BJ (cell line): ENCODE data around the gene PTK6. TPM values are rescaled to one million over a fixed set of nuclear protein-coding genes. Genes with fewer than 3 reads are reported as not detected.

ENCODE experiments used
- CTCF ChIA-PET: fragments of 350-600 bp; formaldehyde crosslinking; extraction: SDS; loops from one replicate; lab custom pipeline; 2021; ENCODE audit warnings: antibody characterized with exemption, inconsistent platforms; lab: Yijun Ruan, JAX
- POLR2A ChIA-PET: fragments of 300-600 bp; sonication (Branson Sonifier 250); formaldehyde crosslinking; extraction: SDS; loops from one replicate; lab custom pipeline; 2021; ENCODE audit warnings: antibody characterized with exemption; lab: Charles Lee
- DNase-seq: peaks from one replicate; pipeline ENCODE4 v3.0.0-alpha.2; 2011; ENCODE audit warnings: low read depth
- H3K27me3 ChIP-seq: 2 replicates; pipeline ENCODE4 v1.6.0; 2011; ENCODE audit warnings: low read length; ENCODE audit not compliant: control insufficient read depth, insufficient read depth
- H3K36me3 ChIP-seq: 2 replicates; pipeline ENCODE4 v1.5.1; 2011; ENCODE audit warnings: low read length; ENCODE audit not compliant: control insufficient read depth, insufficient read depth
- H3K4me3 ChIP-seq: 2 replicates; pipeline ENCODE4 v1.5.1; 2011; ENCODE audit warnings: low read depth, mild to moderate bottlenecking, control low read depth, low read length
- polyA plus RNA-seq: library from polyadenylated mRNA; depleted of rRNA; stranded (reverse); fragments of >200 nt; gene quantifications from 2 replicates; pipeline ENCODE4 v1.2.3, GENCODE V29; 2011
- TF ChIP-seq, protein P1 (sequence below): IDR thresholded peaks from 2 replicates; pipeline ENCODE4 v1.5.1; 2011; ENCODE audit warnings: low read depth, mild to moderate bottlenecking, control low read depth, inconsistent platforms, low read length, moderate library complexity; ENCODE audit not compliant: insufficient read depth

Gene PTK6
- polyA plus RNA-seq, 1 experiment, result 0.05 TPM

GRCh38 chr20:63532449-63532971 is 4.7 kb downstream of the PTK6 start:
- POLR2A ChIA-PET, result no interaction called here
- DNase-seq, result no peak

DNA sequence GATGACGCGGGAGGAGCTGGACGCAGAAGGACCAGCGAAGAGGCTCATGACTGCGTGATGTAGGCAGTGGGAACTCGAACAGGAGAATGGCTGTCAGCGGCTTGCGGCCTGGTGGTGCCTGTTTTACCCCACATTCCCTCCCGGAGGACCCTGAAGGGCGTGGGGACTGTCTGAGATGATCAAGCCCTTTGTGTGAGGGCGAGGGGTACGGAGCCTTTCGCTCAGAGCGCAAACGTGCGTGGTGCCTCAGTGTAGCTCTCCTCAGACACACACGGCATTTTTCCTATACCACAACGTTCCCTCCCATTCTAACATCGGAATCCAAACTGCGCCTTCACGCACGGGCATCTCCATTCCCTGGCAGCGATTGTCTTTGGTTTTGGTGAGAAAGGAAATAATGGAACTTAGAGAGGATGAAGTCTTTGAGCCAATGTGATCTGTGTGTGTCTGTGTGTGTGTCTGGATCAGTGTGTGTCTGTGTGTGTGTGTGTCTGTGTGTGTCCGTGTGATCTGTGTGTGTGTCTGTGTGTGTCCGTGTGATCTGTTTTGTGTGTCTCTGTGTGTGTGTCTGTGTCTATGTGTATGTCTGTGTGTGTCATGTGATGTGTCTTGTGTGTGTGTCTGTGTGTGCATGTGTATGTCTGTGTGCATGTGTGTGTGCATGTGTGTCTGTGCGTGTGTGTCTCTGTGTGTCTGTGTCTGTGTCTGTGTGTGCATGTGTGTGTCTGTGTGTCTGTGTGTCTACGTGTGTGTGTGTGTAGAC is 5.3 kb downstream of the PTK6 start:
- H3K27me3 ChIP-seq, result peaks cover 2% of the 10 kb centered on the region; the same call in 1 of the 2 replicates
- H3K4me3 ChIP-seq, result no peak overlapping the region
- ChIA-PET POLR2A (no interaction called here), CTCF (no interaction called here)
- no peaks in the 10 kb centered on the region for H3K36me3 ChIP-seq
- DNase-seq, result no peak
- TF ChIP-seq, protein P1, sequence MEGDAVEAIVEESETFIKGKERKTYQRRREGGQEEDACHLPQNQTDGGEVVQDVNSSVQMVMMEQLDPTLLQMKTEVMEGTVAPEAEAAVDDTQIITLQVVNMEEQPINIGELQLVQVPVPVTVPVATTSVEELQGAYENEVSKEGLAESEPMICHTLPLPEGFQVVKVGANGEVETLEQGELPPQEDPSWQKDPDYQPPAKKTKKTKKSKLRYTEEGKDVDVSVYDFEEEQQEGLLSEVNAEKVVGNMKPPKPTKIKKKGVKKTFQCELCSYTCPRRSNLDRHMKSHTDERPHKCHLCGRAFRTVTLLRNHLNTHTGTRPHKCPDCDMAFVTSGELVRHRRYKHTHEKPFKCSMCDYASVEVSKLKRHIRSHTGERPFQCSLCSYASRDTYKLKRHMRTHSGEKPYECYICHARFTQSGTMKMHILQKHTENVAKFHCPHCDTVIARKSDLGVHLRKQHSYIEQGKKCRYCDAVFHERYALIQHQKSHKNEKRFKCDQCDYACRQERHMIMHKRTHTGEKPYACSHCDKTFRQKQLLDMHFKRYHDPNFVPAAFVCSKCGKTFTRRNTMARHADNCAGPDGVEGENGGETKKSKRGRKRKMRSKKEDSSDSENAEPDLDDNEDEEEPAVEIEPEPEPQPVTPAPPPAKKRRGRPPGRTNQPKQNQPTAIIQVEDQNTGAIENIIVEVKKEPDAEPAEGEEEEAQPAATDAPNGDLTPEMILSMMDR, result no peak

More at GRCh38 chr20:63532449-63532971, 4.7 kb downstream of the PTK6 start:
- peaks cover 2% of the 10 kb centered on the region; the same call in 1 of the 2 replicates for H3K27me3 ChIP-seq
- TF ChIP-seq, protein P1, result no peak
- CTCF ChIA-PET, result no interaction called here
- H3K4me3 ChIP-seq, result no peak overlapping the region
- no peaks in the 10 kb centered on the region for H3K36me3 ChIP-seq

DNA sequence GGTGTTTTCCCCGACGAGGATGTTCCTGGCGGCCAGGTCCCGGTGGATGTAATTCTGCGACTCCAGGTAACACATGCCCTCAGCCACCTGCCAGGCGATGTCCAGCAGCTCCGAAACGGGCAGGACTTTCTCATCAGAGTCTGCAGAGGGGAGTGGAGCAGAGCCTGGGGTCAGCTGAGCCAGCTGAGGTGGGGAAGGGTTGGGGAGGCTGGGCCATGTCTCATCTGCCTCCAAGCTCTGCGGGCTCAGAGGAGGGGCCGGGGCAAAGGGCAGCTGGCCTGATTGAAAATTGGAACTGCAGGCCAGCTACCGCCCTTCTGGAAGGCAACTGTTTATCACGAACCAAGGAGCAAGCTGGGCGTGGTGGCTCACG is 6.4 kb downstream of the PTK6 start:
- TF ChIP-seq, protein P1, result no peak
- H3K36me3 ChIP-seq, result no peaks in the 10 kb centered on the region
- H3K27me3 ChIP-seq, result peaks cover 2% of the 10 kb centered on the region; the same call in 1 of the 2 replicates
- POLR2A ChIA-PET, result no interaction called here
- no peak for DNase-seq
- CTCF ChIA-PET, result interaction anchor here (1.0 kb wide), 1 partner anchor 9 kb away, joined by 4 read pairs; no protein-coding TSS in a partner anchor
- no peak overlapping the region for H3K4me3 ChIP-seq

DNA sequence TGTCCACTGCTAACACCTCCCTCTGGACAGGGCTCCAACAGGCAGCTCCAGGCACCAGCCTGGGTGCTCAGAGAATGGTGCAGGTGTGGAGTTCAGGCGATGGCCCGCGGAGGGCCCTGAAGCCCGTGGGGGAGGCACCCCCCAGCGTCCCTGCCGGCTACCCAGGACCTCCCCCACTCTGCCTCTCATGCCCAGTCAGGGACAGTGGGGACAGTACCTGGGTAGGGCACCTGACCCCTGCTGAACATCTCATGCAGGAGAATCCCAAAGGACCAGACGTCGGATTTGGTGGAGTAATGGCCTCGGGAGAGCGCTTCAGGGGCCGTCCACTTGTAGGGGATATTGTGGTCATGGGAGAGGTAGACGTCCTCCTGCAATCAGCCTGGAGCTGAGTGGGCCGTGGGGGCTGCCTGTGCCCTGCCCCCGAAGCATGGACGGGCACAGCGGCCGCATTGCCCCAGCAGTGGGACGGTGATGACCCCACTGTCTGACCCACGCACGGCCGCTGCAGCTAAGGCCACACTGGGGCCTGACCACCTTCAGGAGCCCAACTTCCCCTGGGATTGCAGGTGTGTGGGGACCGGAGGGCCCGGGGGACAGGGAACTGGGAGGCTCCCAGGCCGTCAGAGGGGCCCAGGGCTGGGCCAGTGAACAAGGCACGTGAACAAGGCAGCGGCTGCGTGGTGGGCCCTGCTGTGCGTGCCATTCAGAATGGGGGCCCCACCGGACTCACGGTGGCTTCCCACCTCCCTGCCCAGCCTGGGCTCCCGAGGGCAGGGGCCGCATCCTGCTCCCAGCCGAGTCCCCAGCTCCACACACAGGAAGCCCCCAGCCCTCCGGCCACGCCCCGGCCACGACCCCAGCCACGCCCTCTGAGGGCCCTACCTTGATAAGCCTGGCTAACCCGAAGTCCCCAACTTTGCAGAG is 7.1 kb downstream of the PTK6 start:
- DNase-seq, result no peak
- Histone ChIP-seq H3K4me3 (no peak overlapping the region), H3K27me3 (peaks cover 2% of the 10 kb centered on the region; the same call in 1 of the 2 replicates), H3K36me3 (no peaks in the 10 kb centered on the region)
- POLR2A ChIA-PET, result no interaction called here
- TF ChIP-seq, protein P1, result no peak
- CTCF ChIA-PET, result interaction anchor here (1.0 kb wide), 1 partner anchor 8 kb away, joined by 4 read pairs; no protein-coding TSS in a partner anchor
